Measurements from ENCODE around the gene BASP1. TPM values are rescaled to one million over a fixed set of nuclear protein-coding genes. Genes with fewer than 3 reads are reported as not detected.
A peak's percentile ranks its signal among the peaks of the same experiment; 100 is the strongest.

The BASP1 gene
- total RNA-seq, 1 donor from 2014 or later: 78.7 TPM

GRCh38 chr5:17183831-17184230 is 33.6 kb upstream of the BASP1 start:
- H3K4me3 ChIP-seq (ENCODE audit: low read depth, low read length): no peak overlapping the region
- TF ChIP-seq CTCF (IDR thresholded peaks at IDR 0.05; ENCODE audit: insufficient read depth, low read length, severe bottlenecking): no peak
- DNase-seq (ENCODE audit: low read depth) (no peak), FAIRE-seq (no peak)
- H3K36me3 ChIP-seq (ENCODE audit: control insufficient read depth, insufficient read depth, low read length): no peaks in the 10 kb centered on the region
- no peaks in the 10 kb centered on the region for H3K27me3 ChIP-seq (ENCODE audit: control insufficient read depth, insufficient read depth, low read length)

- FAIRE-seq (no peak), DNase-seq (ENCODE audit: low read depth) (no peak)
- TF ChIP-seq CTCF (IDR thresholded peaks at IDR 0.05; ENCODE audit: insufficient read depth, low read length, severe bottlenecking): no peak
- H3K4me3 ChIP-seq (ENCODE audit: low read depth, low read length): no peak overlapping the region
- H3K36me3 ChIP-seq (ENCODE audit: control insufficient read depth, insufficient read depth, low read length): no peaks in the 10 kb centered on the region
- H3K27me3 ChIP-seq (ENCODE audit: control insufficient read depth, insufficient read depth, low read length): no peaks in the 10 kb centered on the region
Observed at GRCh38 chr5:17184588-17184987, 32.8 kb upstream of the BASP1 start.

DNA sequence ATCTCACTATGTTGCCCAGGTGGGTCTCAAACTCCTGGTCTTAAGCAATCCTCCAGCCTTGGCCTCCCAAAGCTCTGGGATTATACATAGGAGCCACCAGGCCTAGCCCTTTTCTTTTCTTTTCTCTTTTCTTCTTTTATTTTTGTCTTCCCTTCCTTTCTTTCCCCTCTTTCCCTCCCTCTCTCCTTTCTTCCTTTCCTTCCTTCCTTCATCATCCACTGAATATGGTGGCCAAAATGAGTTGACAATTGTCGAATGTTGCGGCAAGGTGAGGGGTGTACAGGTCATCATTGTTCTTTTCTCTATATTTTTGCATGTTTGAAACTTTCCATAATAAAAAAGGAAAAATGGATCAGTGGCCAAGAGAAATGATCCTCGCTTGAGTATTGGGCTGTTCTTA is 32.1 kb upstream of the BASP1 start:
- no peak for TF ChIP-seq CTCF (IDR thresholded peaks at IDR 0.05; ENCODE audit: insufficient read depth, low read length, severe bottlenecking)
- no peak for FAIRE-seq
- Histone ChIP-seq H3K36me3 (ENCODE audit: control insufficient read depth, insufficient read depth, low read length) (no peaks in the 10 kb centered on the region), H3K27me3 (ENCODE audit: control insufficient read depth, insufficient read depth, low read length) (no peaks in the 10 kb centered on the region), H3K4me3 (ENCODE audit: low read depth, low read length) (no peak overlapping the region)
- DNase-seq (ENCODE audit: low read depth): no peak

DNA sequence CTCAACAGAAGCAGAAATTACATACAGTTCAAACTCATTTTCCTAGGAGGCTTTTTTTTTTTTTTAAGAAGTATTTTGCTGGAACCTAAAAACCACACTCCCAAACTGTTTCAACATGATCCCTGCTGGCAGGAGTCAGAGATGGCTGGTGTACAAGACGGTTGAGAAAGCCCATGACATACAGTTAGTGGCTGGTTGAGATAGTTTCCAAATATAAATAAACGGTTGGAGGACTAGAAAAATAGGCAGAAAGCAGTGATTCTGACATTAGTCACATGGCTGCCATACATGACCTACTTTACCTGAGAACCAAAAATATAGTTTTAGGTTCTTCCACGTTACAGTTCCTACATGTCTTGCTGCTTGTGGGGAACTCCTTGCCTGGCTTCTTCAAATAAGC is 31.7 kb upstream of the BASP1 start:
- no peak for TF ChIP-seq CTCF (IDR thresholded peaks at IDR 0.05; ENCODE audit: insufficient read depth, low read length, severe bottlenecking)
- DNase-seq (ENCODE audit: low read depth): peak; percentile 74
- no peaks in the 10 kb centered on the region for H3K36me3 ChIP-seq (ENCODE audit: control insufficient read depth, insufficient read depth, low read length)
- FAIRE-seq: no peak
- no peaks in the 10 kb centered on the region for H3K27me3 ChIP-seq (ENCODE audit: control insufficient read depth, insufficient read depth, low read length)
- no peak overlapping the region for H3K4me3 ChIP-seq (ENCODE audit: low read depth, low read length)

GRCh38 chr5:17186256-17186655 is 31.2 kb upstream of the BASP1 start:
- Histone ChIP-seq H3K36me3 (ENCODE audit: control insufficient read depth, insufficient read depth, low read length) (no peaks in the 10 kb centered on the region), H3K27me3 (ENCODE audit: control insufficient read depth, insufficient read depth, low read length) (no peaks in the 10 kb centered on the region), H3K4me3 (ENCODE audit: low read depth, low read length) (no peak overlapping the region)
- DNase-seq (ENCODE audit: low read depth): no peak
- no peak for TF ChIP-seq CTCF (IDR thresholded peaks at IDR 0.05; ENCODE audit: insufficient read depth, low read length, severe bottlenecking)
- FAIRE-seq: no peak

GRCh38 chr5:17187011-17187785 is 30.2 kb upstream of the BASP1 start:
- no peak overlapping the region for H3K4me3 ChIP-seq (ENCODE audit: low read depth, low read length)
- DNase-seq (ENCODE audit: low read depth): peak; percentile 78

More at GRCh38 chr5:17187011-17187785, 30.2 kb upstream of the BASP1 start:
- Histone ChIP-seq H3K36me3 (ENCODE audit: control insufficient read depth, insufficient read depth, low read length) (no peaks in the 10 kb centered on the region), H3K27me3 (ENCODE audit: control insufficient read depth, insufficient read depth, low read length) (no peaks in the 10 kb centered on the region)
- no peak for TF ChIP-seq CTCF (IDR thresholded peaks at IDR 0.05; ENCODE audit: insufficient read depth, low read length, severe bottlenecking)
- FAIRE-seq: no peak
